Caki2 (cell line): ENCODE results near the gene ADAM11. TPM values are rescaled to one million over a fixed set of nuclear protein-coding genes. Genes with fewer than 3 reads are reported as not detected.
"Not testable (repeated sequence)": the region's sequence is repeated elsewhere in the genome, so short reads cannot be mapped to it uniquely, and the experiment has no call there.

Experiments
- DNase-seq: peaks from one replicate; pipeline ENCODE4 v3.0.0-alpha.2; 2015; ENCODE audit warnings: low read depth
- in situ Hi-C: cut with HindIII; loops from 2 replicates; pipeline ENCODE4 v1.10.0; 2016; ENCODE audit warnings: low sequenced_read_pairs, low pct_unique_long_range_greater_than_20kb, mixed read lengths
- total RNA-seq: library from RNA; depleted of rRNA; stranded (reverse); fragments of >200 nt; shearing (Covaris generic); gene quantifications from 2 replicates; pipeline ENCODE4 v1.2.3, GENCODE V29; 2014; ENCODE audit warnings: low replicate concordance

Gene ADAM11
- total RNA-seq, 1 experiment from 2014 or later = 0.51 TPM

- no peak for DNase-seq
- in situ Hi-C loops = no loop called here
Observed at GRCh38 chr17:44754276-44754675, 4.5 kb upstream of the ADAM11 start.

- in situ Hi-C loops, DNase-seq: not testable (repeated sequence)
Observed at GRCh38 chr17:44755180-44755579, 3.6 kb upstream of the ADAM11 start.

GRCh38 chr17:44757045-44757917, 1.5 kb upstream of the ADAM11 start:
- no peak for DNase-seq
- in situ Hi-C loops = no loop called here

- in situ Hi-C loops = no loop called here
- DNase-seq = no peak
Observed at GRCh38 chr17:44757918-44758413, 822 bp upstream of the ADAM11 start.

GRCh38 chr17:44759086-44759915, 513 bp downstream of the ADAM11 start:
- in situ Hi-C loops = no loop called here
- DNase-seq = no peak

- DNase-seq = no peak
- in situ Hi-C loops = no loop called here
Observed at GRCh38 chr17:44759916-44760243, 1.1 kb downstream of the ADAM11 start.

GRCh38 chr17:44760474-44761308, 1.9 kb downstream of the ADAM11 start:
- in situ Hi-C loops = no loop called here
- DNase-seq = no peak

- in situ Hi-C loops = no loop called here
- no peak for DNase-seq
Observed at GRCh38 chr17:44761932-44762810, 3.4 kb downstream of the ADAM11 start.

GRCh38 chr17:44763170-44763569, 4.4 kb downstream of the ADAM11 start:
- in situ Hi-C loops = no loop called here
- no peak for DNase-seq

GRCh38 chr17:44765965-44766364, 7.2 kb downstream of the ADAM11 start:
- DNase-seq = no peak
- in situ Hi-C loops = no loop called here

GRCh38 chr17:44766409-44767038, 7.7 kb downstream of the ADAM11 start:
- no peak for DNase-seq
- in situ Hi-C loops = no loop called here

GRCh38 chr17:44767493-44767892, 8.7 kb downstream of the ADAM11 start:
- DNase-seq = no peak
- in situ Hi-C loops = no loop called here

GRCh38 chr17:44768505-44769142, 9.8 kb downstream of the ADAM11 start:
- in situ Hi-C loops = no loop called here
- no peak for DNase-seq

GRCh38 chr17:44769230-44769629, 10.4 kb downstream of the ADAM11 start:
- in situ Hi-C loops = no loop called here
- DNase-seq = no peak

- in situ Hi-C loops = no loop called here
- no peak for DNase-seq
Observed at GRCh38 chr17:44769647-44770084, 10.9 kb downstream of the ADAM11 start.

- in situ Hi-C loops = no loop called here
- DNase-seq = no peak
Observed at GRCh38 chr17:44770166-44770925, 11.6 kb downstream of the ADAM11 start.
